Measurements from ENCODE around the gene OR4D11. TPM values are rescaled to one million over a fixed set of nuclear protein-coding genes. Genes with fewer than 3 reads are reported as not detected.
A peak's percentile ranks its signal among the peaks of the same experiment; 100 is the strongest.

The OR4D11 gene
- total and polyA plus RNA-seq, 9 of the 15 experiments (the other 6 are each of a cell fraction or from before 2014, with no cell fraction given): not detected

DNA sequence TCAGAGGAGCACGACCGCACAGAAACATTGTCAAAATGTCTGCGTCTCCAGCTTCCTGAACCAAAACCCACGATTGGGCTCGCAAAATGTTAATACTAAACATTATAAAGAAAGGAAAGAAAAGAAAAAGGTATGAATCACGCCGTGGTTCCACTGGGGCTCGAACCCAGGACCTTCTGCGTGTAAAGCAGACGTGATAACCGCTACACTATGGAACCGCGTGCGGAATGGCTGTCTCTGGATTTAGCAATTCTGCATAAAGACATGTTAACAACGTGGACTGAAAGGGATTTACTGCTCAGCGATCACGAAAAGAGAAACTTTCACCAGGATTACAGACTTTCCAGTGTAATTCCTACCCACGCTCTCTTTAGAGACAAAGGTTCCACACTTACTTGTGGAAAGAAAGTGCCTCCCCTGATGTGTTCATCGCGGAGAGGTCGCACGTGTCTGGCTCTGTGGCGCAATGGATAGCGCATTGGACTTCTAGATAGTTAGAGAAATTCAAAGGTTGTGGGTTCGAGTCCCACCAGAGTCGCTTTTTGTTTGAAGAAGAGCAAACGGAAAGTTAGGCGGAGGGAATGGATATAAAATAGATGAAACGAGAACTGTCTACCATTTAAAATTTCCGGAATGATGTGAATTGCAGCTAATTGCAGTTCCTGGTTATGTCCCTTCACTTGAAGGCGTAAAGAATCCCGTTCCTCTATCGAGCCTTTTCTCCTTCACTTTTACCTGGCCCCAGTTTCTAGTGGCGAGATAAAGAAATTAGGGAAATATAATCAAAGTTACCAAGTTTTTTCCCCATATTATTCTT lies 47.7 kb downstream of the OR4D11 start (continued):
- TF ChIP-seq, protein P1, sequence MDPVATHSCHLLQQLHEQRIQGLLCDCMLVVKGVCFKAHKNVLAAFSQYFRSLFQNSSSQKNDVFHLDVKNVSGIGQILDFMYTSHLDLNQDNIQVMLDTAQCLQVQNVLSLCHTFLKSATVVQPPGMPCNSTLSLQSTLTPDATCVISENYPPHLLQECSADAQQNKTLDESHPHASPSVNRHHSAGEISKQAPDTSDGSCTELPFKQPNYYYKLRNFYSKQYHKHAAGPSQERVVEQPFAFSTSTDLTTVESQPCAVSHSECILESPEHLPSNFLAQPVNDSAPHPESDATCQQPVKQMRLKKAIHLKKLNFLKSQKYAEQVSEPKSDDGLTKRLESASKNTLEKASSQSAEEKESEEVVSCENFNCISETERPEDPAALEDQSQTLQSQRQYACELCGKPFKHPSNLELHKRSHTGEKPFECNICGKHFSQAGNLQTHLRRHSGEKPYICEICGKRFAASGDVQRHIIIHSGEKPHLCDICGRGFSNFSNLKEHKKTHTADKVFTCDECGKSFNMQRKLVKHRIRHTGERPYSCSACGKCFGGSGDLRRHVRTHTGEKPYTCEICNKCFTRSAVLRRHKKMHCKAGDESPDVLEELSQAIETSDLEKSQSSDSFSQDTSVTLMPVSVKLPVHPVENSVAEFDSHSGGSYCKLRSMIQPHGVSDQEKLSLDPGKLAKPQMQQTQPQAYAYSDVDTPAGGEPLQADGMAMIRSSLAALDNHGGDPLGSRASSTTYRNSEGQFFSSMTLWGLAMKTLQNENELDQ (CRISPR knock-in tag; IDR thresholded peaks at IDR 0.05; ENCODE audit: borderline replicate concordance): no peak
- TF ChIP-seq ZNF41 (CRISPR knock-in tag; conservative IDR thresholded peaks at IDR 0.05) (no peak), JUNB (CRISPR knock-in tag; conservative IDR thresholded peaks at IDR 0.05) (no peak), PRPF4 (IDR thresholded peaks at IDR 0.05; ENCODE audit: insufficient read depth, low read depth, low read length, poor library complexity, severe bottlenecking) (no peak), TAF15 (IDR thresholded peaks at IDR 0.05; ENCODE audit: low read depth, low read length) (no peak), KLF1 (tag; IDR thresholded peaks at IDR 0.05) (0 out of 2 replicates have a peak, but pooled peaks have one; percentile 60), CCAR2 (IDR thresholded peaks at IDR 0.05; ENCODE audit: low read depth, low read length) (no peak), NCOA1 (IDR thresholded peaks at IDR 0.05; ENCODE audit: low read depth) (0 out of 2 replicates have a peak, but pooled peaks have one; percentile 13), TOE1 (IDR thresholded peaks at IDR 0.05; ENCODE audit: borderline replicate concordance) (0 out of 2 replicates have a peak, but pooled peaks have one; percentile 55), TOE1 (CRISPR knock-in tag; IDR thresholded peaks at IDR 0.05; ENCODE audit: borderline replicate concordance, low read depth) (peak; percentile 45; the same call in 1 of the 2 replicates), RAD21 (CRISPR knock-in tag; conservative IDR thresholded peaks at IDR 0.05 in 1 of 2, IDR thresholded peaks at IDR 0.05 in 1 of 2) (0 out of 4 replicates have a peak, but pooled peaks have one; percentile 2), ZNF311 (CRISPR knock-in tag; IDR thresholded peaks at IDR 0.05) (no peak), RCOR1 (IDR thresholded peaks at IDR 0.05; ENCODE audit: borderline replicate concordance in 1 of 2, low read depth in 2 of 2, low read length in 2 of 2) (peak in 1 of 2 experiments; percentile 56; a peak in 1 of 4 replicates), DNMT1 (IDR thresholded peaks at IDR 0.05) (no peak), MED1 (CRISPR knock-in tag; IDR thresholded peaks at IDR 0.05; ENCODE audit: borderline replicate concordance) (no peak), HDAC1 (IDR thresholded peaks at IDR 0.05) (peak; percentile 71 to 100)
- TF ChIP-seq, protein P2, sequence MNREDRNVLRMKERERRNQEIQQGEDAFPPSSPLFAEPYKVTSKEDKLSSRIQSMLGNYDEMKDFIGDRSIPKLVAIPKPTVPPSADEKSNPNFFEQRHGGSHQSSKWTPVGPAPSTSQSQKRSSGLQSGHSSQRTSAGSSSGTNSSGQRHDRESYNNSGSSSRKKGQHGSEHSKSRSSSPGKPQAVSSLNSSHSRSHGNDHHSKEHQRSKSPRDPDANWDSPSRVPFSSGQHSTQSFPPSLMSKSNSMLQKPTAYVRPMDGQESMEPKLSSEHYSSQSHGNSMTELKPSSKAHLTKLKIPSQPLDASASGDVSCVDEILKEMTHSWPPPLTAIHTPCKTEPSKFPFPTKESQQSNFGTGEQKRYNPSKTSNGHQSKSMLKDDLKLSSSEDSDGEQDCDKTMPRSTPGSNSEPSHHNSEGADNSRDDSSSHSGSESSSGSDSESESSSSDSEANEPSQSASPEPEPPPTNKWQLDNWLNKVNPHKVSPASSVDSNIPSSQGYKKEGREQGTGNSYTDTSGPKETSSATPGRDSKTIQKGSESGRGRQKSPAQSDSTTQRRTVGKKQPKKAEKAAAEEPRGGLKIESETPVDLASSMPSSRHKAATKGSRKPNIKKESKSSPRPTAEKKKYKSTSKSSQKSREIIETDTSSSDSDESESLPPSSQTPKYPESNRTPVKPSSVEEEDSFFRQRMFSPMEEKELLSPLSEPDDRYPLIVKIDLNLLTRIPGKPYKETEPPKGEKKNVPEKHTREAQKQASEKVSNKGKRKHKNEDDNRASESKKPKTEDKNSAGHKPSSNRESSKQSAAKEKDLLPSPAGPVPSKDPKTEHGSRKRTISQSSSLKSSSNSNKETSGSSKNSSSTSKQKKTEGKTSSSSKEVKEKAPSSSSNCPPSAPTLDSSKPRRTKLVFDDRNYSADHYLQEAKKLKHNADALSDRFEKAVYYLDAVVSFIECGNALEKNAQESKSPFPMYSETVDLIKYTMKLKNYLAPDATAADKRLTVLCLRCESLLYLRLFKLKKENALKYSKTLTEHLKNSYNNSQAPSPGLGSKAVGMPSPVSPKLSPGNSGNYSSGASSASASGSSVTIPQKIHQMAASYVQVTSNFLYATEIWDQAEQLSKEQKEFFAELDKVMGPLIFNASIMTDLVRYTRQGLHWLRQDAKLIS (CRISPR knock-in tag; IDR thresholded peaks at IDR 0.05): peak; percentile 78
- TF ChIP-seq, protein P3, sequence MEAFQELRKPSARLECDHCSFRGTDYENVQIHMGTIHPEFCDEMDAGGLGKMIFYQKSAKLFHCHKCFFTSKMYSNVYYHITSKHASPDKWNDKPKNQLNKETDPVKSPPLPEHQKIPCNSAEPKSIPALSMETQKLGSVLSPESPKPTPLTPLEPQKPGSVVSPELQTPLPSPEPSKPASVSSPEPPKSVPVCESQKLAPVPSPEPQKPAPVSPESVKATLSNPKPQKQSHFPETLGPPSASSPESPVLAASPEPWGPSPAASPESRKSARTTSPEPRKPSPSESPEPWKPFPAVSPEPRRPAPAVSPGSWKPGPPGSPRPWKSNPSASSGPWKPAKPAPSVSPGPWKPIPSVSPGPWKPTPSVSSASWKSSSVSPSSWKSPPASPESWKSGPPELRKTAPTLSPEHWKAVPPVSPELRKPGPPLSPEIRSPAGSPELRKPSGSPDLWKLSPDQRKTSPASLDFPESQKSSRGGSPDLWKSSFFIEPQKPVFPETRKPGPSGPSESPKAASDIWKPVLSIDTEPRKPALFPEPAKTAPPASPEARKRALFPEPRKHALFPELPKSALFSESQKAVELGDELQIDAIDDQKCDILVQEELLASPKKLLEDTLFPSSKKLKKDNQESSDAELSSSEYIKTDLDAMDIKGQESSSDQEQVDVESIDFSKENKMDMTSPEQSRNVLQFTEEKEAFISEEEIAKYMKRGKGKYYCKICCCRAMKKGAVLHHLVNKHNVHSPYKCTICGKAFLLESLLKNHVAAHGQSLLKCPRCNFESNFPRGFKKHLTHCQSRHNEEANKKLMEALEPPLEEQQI (IDR thresholded peaks at IDR 0.05): peak; percentile 50; the same call in 1 of the 2 replicates

Data from K562 (cell line).